C4-2B (cell line): ENCODE measurements around the gene PPDPF.

Experiments used
- CTCF ChIP-seq: fragments of 450-650 bp; conservative IDR thresholded peaks from 2 replicates; pipeline ENCODE4 v1.5.1; 2017; ENCODE audit warnings: mild to moderate bottlenecking
- ZFX ChIP-seq: fragments of 450-650 bp; IDR thresholded peaks from 2 replicates; pipeline ENCODE4 v1.6.1; 2017

GRCh38 chr20:63544958-63545516 is 24.5 kb downstream of the PPDPF start:
- TF ChIP-seq CTCF, result no peak
- TF ChIP-seq ZFX, result no peak
